Activated CD8-positive, alpha-beta memory T cell treated with anti-CD3 and anti-CD28 coated beads, Interleukin-2, amount 10 ng/mL, durations not matched to agents 7 days and 5 days (primary cell): ENCODE results near the gene RAMP3. TPM values are rescaled to one million over a fixed set of nuclear protein-coding genes. Genes with fewer than 3 reads are reported as not detected.
"Not testable (repeated sequence)": the region's sequence is repeated elsewhere in the genome, so short reads cannot be mapped to it uniquely, and the experiment has no call there.

ENCODE experiments used
- ATAC-seq: fragments of 150-1000 bp; cut with Tn5 transposase; one replicate; pipeline ENCODE4 v1.10.0; 2021; ENCODE audit warnings: moderate library complexity
- CTCF ChIA-PET: fragments of 350-600 bp; sonication (Branson Sonifier 250); formaldehyde crosslinking; loops from one replicate; lab custom pipeline; 2021; ENCODE audit warnings: antibody characterized with exemption; lab: Charles Lee
- DNase-seq: peaks from one replicate; pipeline ENCODE4 v3.0.0-alpha.2; 2020
- H3K27ac Mint-ChIP-seq: one replicate; pipeline ENCODE4 v1.8.0; 2021; ENCODE audit warnings: mild to moderate bottlenecking, mixed read lengths
- H3K27me3 Mint-ChIP-seq: one replicate; pipeline ENCODE4 v1.8.0; 2021; ENCODE audit warnings: mixed read lengths
- H3K36me3 Mint-ChIP-seq: one replicate; pipeline ENCODE4 v1.8.0; 2021; ENCODE audit warnings: mild to moderate bottlenecking, mixed read lengths
- H3K4me1 Mint-ChIP-seq: one replicate; pipeline ENCODE4 v1.8.0; 2021; ENCODE audit warnings: mixed read lengths
- H3K4me3 Mint-ChIP-seq: one replicate; pipeline ENCODE4 v1.8.0; 2021; ENCODE audit warnings: mild to moderate bottlenecking, moderate library complexity, mixed read lengths
- H3K9me3 Mint-ChIP-seq: one replicate; pipeline ENCODE4 v1.8.0; 2022; ENCODE audit warnings: low read depth, mixed read lengths
- total RNA-seq, 2 experiments: library from RNA; stranded (reverse); gene quantifications; one replicate each; pipeline ENCODE4 v1.2.3, GENCODE V29; 2021

RAMP3 gene
- not detected for total RNA-seq

- ATAC-seq (no peak), DNase-seq (no peak)
- CTCF ChIA-PET = interaction anchor here (0.9 to 10.4 kb wide), 2 partner anchors 102 to 105 kb away, joined by 4 to 89 read pairs; no protein-coding TSS in a partner anchor
- H3K27me3 Mint-ChIP-seq = peaks cover 25% of the 10 kb centered on the region
- H3K9me3 Mint-ChIP-seq = no peaks in the 10 kb centered on the region
- no peaks in the 10 kb centered on the region for H3K36me3 Mint-ChIP-seq
- peaks cover 6% of the 10 kb centered on the region for H3K4me1 Mint-ChIP-seq
- no peak within 1 kb of the TSS for H3K27ac Mint-ChIP-seq
- no peak within 1 kb of the TSS for H3K4me3 Mint-ChIP-seq
Measured at GRCh38 chr7:45157653-45158401, at the start of gene RAMP3. Gene RAMP3, plus strand, starts transcription at chr7:45157791. Its CDS starts 38 bp downstream, at chr7:45157829.

- no peaks in the 10 kb centered on the region for H3K9me3 Mint-ChIP-seq
- H3K4me3 Mint-ChIP-seq = peak overlapping the region; percentile 36
- H3K4me1 Mint-ChIP-seq = peaks cover 49% of the 10 kb centered on the region
- DNase-seq (peak; percentile 37), ATAC-seq (no peak)
- H3K27ac Mint-ChIP-seq = peak overlapping the region; percentile 61
- CTCF ChIA-PET = no interaction called here
- peaks cover 47% of the 10 kb centered on the region for H3K36me3 Mint-ChIP-seq
- H3K27me3 Mint-ChIP-seq = no peaks in the 10 kb centered on the region
Measured at GRCh38 chr7:45108863-45109262, 48.7 kb upstream of the RAMP3 start.

- CTCF ChIA-PET = interaction anchor here (1.0 to 4.3 kb wide), 5 partner anchors 25 to 253 kb away, joined by 3 to 26 read pairs (median 4); no protein-coding TSS in a partner anchor
- peak; percentile 96 for DNase-seq
- peak within 1 kb of the TSS; percentile 87 for H3K4me3 Mint-ChIP-seq
- peak within 1 kb of the TSS; percentile 89 for H3K27ac Mint-ChIP-seq
- ATAC-seq = peak; percentile 92
- H3K4me1 Mint-ChIP-seq = peaks cover 41% of the 10 kb centered on the region
- H3K9me3 Mint-ChIP-seq = no peaks in the 10 kb centered on the region
- H3K27me3 Mint-ChIP-seq = peaks cover 9% of the 10 kb centered on the region
- H3K36me3 Mint-ChIP-seq = peaks cover 27% of the 10 kb centered on the region
Measured at GRCh38 chr7:45111298-45112223, 46.0 kb upstream of the RAMP3 start, which contains the start of gene TBRG4. Gene TBRG4, minus strand, starts transcription at chr7:45111697. Its CDS starts 2,460 bp downstream, at chr7:45109237.

GRCh38 chr7:45112648-45113047 lies 44.9 kb upstream of the RAMP3 start:
- Mint-ChIP-seq H3K36me3 (peaks cover 19% of the 10 kb centered on the region), H3K4me3 (peak overlapping the region; percentile 87), H3K9me3 (no peaks in the 10 kb centered on the region), H3K27ac (peak overlapping the region; percentile 69), H3K27me3 (peaks cover 12% of the 10 kb centered on the region), H3K4me1 (peaks cover 34% of the 10 kb centered on the region)
- ATAC-seq (no peak), DNase-seq (no peak)
- CTCF ChIA-PET = interaction anchor here (1.7 to 4.3 kb wide), 2 partner anchors 13 to 24 kb away, joined by 3 to 26 read pairs; no protein-coding TSS in a partner anchor

GRCh38 chr7:45114257-45114656 lies 43.3 kb upstream of the RAMP3 start:
- CTCF ChIA-PET = interaction anchor here (1.3 to 1.7 kb wide), 3 partner anchors 11 to 141 kb away, joined by 3 to 4 read pairs (median 4); no protein-coding TSS in a partner anchor
- H3K36me3 Mint-ChIP-seq, H3K27ac Mint-ChIP-seq, H3K9me3 Mint-ChIP-seq, H3K4me3 Mint-ChIP-seq, DNase-seq, ATAC-seq: not testable (repeated sequence)
- Mint-ChIP-seq H3K4me1 (peaks cover 19% of the 10 kb centered on the region), H3K27me3 (peaks cover 12% of the 10 kb centered on the region)

GRCh38 chr7:45114926-45115325 lies 42.7 kb upstream of the RAMP3 start:
- no peak for ATAC-seq
- CTCF ChIA-PET = interaction anchor here (1.1 to 1.7 kb wide), 3 partner anchors 20 to 141 kb away, joined by 3 to 4 read pairs (median 4); no protein-coding TSS in a partner anchor

GRCh38 chr7:45116048-45116447 lies 41.5 kb upstream of the RAMP3 start:
- Mint-ChIP-seq H3K27me3 (peaks cover 12% of the 10 kb centered on the region), H3K4me3 (no peak overlapping the region), H3K4me1 (peaks cover 12% of the 10 kb centered on the region), H3K9me3 (no peaks in the 10 kb centered on the region), H3K27ac (no peak overlapping the region), H3K36me3 (peaks cover 2% of the 10 kb centered on the region)
- CTCF ChIA-PET = interaction anchor here (1.1 kb wide), 1 partner anchor 22 kb away, joined by 3 read pairs; no protein-coding TSS in a partner anchor
- DNase-seq (no peak), ATAC-seq (no peak)

More at GRCh38 chr7:45114926-45115325, 42.7 kb upstream of the RAMP3 start:
- peaks cover 12% of the 10 kb centered on the region for H3K27me3 Mint-ChIP-seq
- DNase-seq = no peak
- no peak overlapping the region for H3K4me3 Mint-ChIP-seq
- peaks cover 16% of the 10 kb centered on the region for H3K4me1 Mint-ChIP-seq
- H3K27ac Mint-ChIP-seq = no peak overlapping the region
- H3K9me3 Mint-ChIP-seq = no peaks in the 10 kb centered on the region
- peaks cover 5% of the 10 kb centered on the region for H3K36me3 Mint-ChIP-seq

- H3K36me3 Mint-ChIP-seq = no peaks in the 10 kb centered on the region
- no peak overlapping the region for H3K4me3 Mint-ChIP-seq
- CTCF ChIA-PET = interaction anchor here (0.9 to 2.0 kb wide), 4 partner anchors 10 to 141 kb away, joined by 3 to 7 read pairs (median 3); no protein-coding TSS in a partner anchor
- DNase-seq (no peak), ATAC-seq (no peak)
- peaks cover 12% of the 10 kb centered on the region for H3K27me3 Mint-ChIP-seq
- H3K4me1 Mint-ChIP-seq = peaks cover 3% of the 10 kb centered on the region
- no peaks in the 10 kb centered on the region for H3K9me3 Mint-ChIP-seq
- H3K27ac Mint-ChIP-seq = no peak overlapping the region
Measured at GRCh38 chr7:45117582-45117981, 40.0 kb upstream of the RAMP3 start.

- no peak overlapping the region for H3K4me3 Mint-ChIP-seq
- ATAC-seq (no peak), DNase-seq (no peak)
- H3K36me3 Mint-ChIP-seq = no peaks in the 10 kb centered on the region
- peaks cover 6% of the 10 kb centered on the region for H3K4me1 Mint-ChIP-seq
- H3K27ac Mint-ChIP-seq = no peak overlapping the region
- CTCF ChIA-PET = interaction anchor here (0.9 to 2.0 kb wide), 4 partner anchors 10 to 140 kb away, joined by 3 to 7 read pairs (median 3); no protein-coding TSS in a partner anchor
- no peaks in the 10 kb centered on the region for H3K9me3 Mint-ChIP-seq
- peaks cover 12% of the 10 kb centered on the region for H3K27me3 Mint-ChIP-seq
Measured at GRCh38 chr7:45118292-45118691, 39.3 kb upstream of the RAMP3 start.

GRCh38 chr7:45118889-45119331 lies 38.7 kb upstream of the RAMP3 start:
- CTCF ChIA-PET = interaction anchor here (1.2 to 2.0 kb wide), 3 partner anchors 9 to 19 kb away, joined by 3 to 7 read pairs (median 3); no protein-coding TSS in a partner anchor
- Mint-ChIP-seq H3K4me3 (no peak overlapping the region), H3K27ac (no peak overlapping the region), H3K4me1 (peaks cover 12% of the 10 kb centered on the region), H3K9me3 (no peaks in the 10 kb centered on the region), H3K36me3 (no peaks in the 10 kb centered on the region), H3K27me3 (peaks cover 12% of the 10 kb centered on the region)
- DNase-seq (no peak), ATAC-seq (no peak)

- CTCF ChIA-PET = no interaction called here
- H3K4me3 Mint-ChIP-seq = no peak overlapping the region
Measured at GRCh38 chr7:45119550-45119949, 38.0 kb upstream of the RAMP3 start.

GRCh38 chr7:45122975-45123860 lies 34.4 kb upstream of the RAMP3 start:
- ATAC-seq (peak; percentile 60), DNase-seq (no peak)
- H3K36me3 Mint-ChIP-seq = no peaks in the 10 kb centered on the region
- no peaks in the 10 kb centered on the region for H3K27me3 Mint-ChIP-seq
- H3K9me3 Mint-ChIP-seq = no peaks in the 10 kb centered on the region
- H3K4me1 Mint-ChIP-seq = peaks cover 13% of the 10 kb centered on the region
- CTCF ChIA-PET = interaction anchor here (1.7 to 5.0 kb wide), 2 partner anchors 12 to 149 kb away, joined by 5 to 28 read pairs; no protein-coding TSS in a partner anchor
- H3K27ac Mint-ChIP-seq = peak overlapping the region; percentile 87
- H3K4me3 Mint-ChIP-seq = no peak overlapping the region

More at GRCh38 chr7:45119550-45119949, 38.0 kb upstream of the RAMP3 start:
- H3K36me3 Mint-ChIP-seq = no peaks in the 10 kb centered on the region
- no peak for ATAC-seq
- DNase-seq = no peak
- H3K9me3 Mint-ChIP-seq = no peaks in the 10 kb centered on the region
- peaks cover 13% of the 10 kb centered on the region for H3K4me1 Mint-ChIP-seq
- H3K27ac Mint-ChIP-seq = no peak overlapping the region
- H3K27me3 Mint-ChIP-seq = peaks cover 6% of the 10 kb centered on the region
